Measurements from ENCODE around the gene PLEKHM2.
A peak's percentile ranks its signal among the peaks of the same experiment; 100 is the strongest.

Gene PLEKHM2

GRCh38 chr1:15702722-15703550 lies 18.8 kb downstream of the PLEKHM2 start:
- peak; percentile 7 for DNase-seq

GRCh38 chr1:15703562-15703961 lies 19.4 kb downstream of the PLEKHM2 start:
- DNase-seq = peak; percentile 87

- no peak for DNase-seq
Measured at GRCh38 chr1:15704526-15705183, 20.5 kb downstream of the PLEKHM2 start.

GRCh38 chr1:15705184-15705566 lies 21.1 kb downstream of the PLEKHM2 start:
- DNase-seq = no peak

GRCh38 chr1:15706751-15707150 lies 22.6 kb downstream of the PLEKHM2 start:
- no peak for DNase-seq

- DNase-seq = no peak
Measured at GRCh38 chr1:15707239-15707925, 23.3 kb downstream of the PLEKHM2 start.

- DNase-seq = no peak
Measured at GRCh38 chr1:15708486-15709137, 24.5 kb downstream of the PLEKHM2 start.

- DNase-seq = no peak
Measured at GRCh38 chr1:15709226-15709625, 25.1 kb downstream of the PLEKHM2 start.

- no peak for DNase-seq
Measured at GRCh38 chr1:15712168-15712567, 28.0 kb downstream of the PLEKHM2 start.

- no peak for DNase-seq
Measured at GRCh38 chr1:15714406-15715136, 30.5 kb downstream of the PLEKHM2 start.

- DNase-seq = no peak
Measured at GRCh38 chr1:15717418-15718125, 33.5 kb downstream of the PLEKHM2 start.

- no peak for DNase-seq
Measured at GRCh38 chr1:15718199-15718601, 34.1 kb downstream of the PLEKHM2 start.

- no peak for DNase-seq
Measured at GRCh38 chr1:15719381-15720120, 35.4 kb downstream of the PLEKHM2 start.

- DNase-seq = no peak
Measured at GRCh38 chr1:15720861-15721260, 36.7 kb downstream of the PLEKHM2 start.

- DNase-seq = no peak
Measured at GRCh38 chr1:15722411-15722810, 38.3 kb downstream of the PLEKHM2 start.

- DNase-seq = no peak
Measured at GRCh38 chr1:15722836-15723532, 38.9 kb downstream of the PLEKHM2 start.

- DNase-seq = no peak
Measured at GRCh38 chr1:15723631-15724246, 39.6 kb downstream of the PLEKHM2 start.

- no peak for DNase-seq
Measured at GRCh38 chr1:15724949-15725880, 41.1 kb downstream of the PLEKHM2 start.

- no peak for DNase-seq
Measured at GRCh38 chr1:15726508-15726907, 42.4 kb downstream of the PLEKHM2 start.
